DOHH2 (cell line): ENCODE measurements around the gene SIAH1.

Experiments used
- H3F3A ChIP-seq: fragments of 200-600 bp; sonication (generic), shearing (Covaris generic); 2 replicates; pipeline ENCODE4 v1.6.0; 2016; ENCODE audit warnings: antibody characterized with exemption, mild to moderate bottlenecking; ENCODE audit not compliant: control insufficient read depth, insufficient read depth
- H3K27ac ChIP-seq: fragments of 200-600 bp; sonication (generic); 2 replicates; pipeline ENCODE4 v1.5.1; 2014; ENCODE audit warnings: low read depth, mild to moderate bottlenecking, low read length, moderate library complexity
- H3K27me3 ChIP-seq: fragments of 200-600 bp; sonication (generic); 2 replicates; pipeline ENCODE4 v1.6.1; 2014; ENCODE audit warnings: mild to moderate bottlenecking, low read length, mixed read lengths; ENCODE audit not compliant: control insufficient read depth
- H3K36me3 ChIP-seq: fragments of 200-600 bp; sonication (generic); 2 replicates; pipeline ENCODE4 v1.6.1; 2014; ENCODE audit warnings: mild to moderate bottlenecking, low read length, moderate library complexity, mixed read lengths; ENCODE audit not compliant: control insufficient read depth
- H3K4me1 ChIP-seq: fragments of 200-600 bp; sonication (generic); 2 replicates; pipeline ENCODE4 v1.6.1; 2014; ENCODE audit warnings: mild to moderate bottlenecking, low read length, mixed read lengths; ENCODE audit not compliant: control insufficient read depth
- H3K4me2 ChIP-seq: fragments of 200-600 bp; sonication (generic); 2 replicates; pipeline ENCODE4 v1.6.0; 2014; ENCODE audit warnings: mild to moderate bottlenecking, low read length, moderate library complexity
- H3K4me3 ChIP-seq: fragments of 200-600 bp; sonication (generic); 2 replicates; pipeline ENCODE4 v1.5.1; 2014; ENCODE audit warnings: mild to moderate bottlenecking, low read length, mixed read lengths
- H3K79me2 ChIP-seq: fragments of 200-600 bp; sonication (generic); 2 replicates; pipeline ENCODE4 v1.6.1; 2014; ENCODE audit warnings: mild to moderate bottlenecking, low read length, mixed read lengths; ENCODE audit not compliant: control insufficient read depth
- H3K9me2 ChIP-seq: fragments of 200-600 bp; sonication (generic); replicated peaks from 2 replicates; pipeline ENCODE4 v1.6.1; 2014; ENCODE audit warnings: mild to moderate bottlenecking, low read length, mixed read lengths; ENCODE audit not compliant: control insufficient read depth
- H3K9me3 ChIP-seq: fragments of 200-600 bp; sonication (generic); 2 replicates; pipeline ENCODE4 v1.6.1; 2014; ENCODE audit warnings: antibody characterized with exemption, low read length, mixed read lengths; ENCODE audit not compliant: control insufficient read depth, insufficient read depth
- H4K20me1 ChIP-seq: fragments of 200-600 bp; sonication (generic); 2 replicates; pipeline ENCODE4 v1.6.0; 2014; ENCODE audit warnings: low read depth, mild to moderate bottlenecking, antibody characterized with exemption, low read length, moderate library complexity; ENCODE audit not compliant: control insufficient read depth, insufficient read depth
- CTCF ChIP-seq: fragments of 200-600 bp; sonication (generic); IDR thresholded peaks from one replicate; pipeline ENCODE4 v1.5.1; 2014; ENCODE audit warnings: antibody characterized with exemption, mild to moderate bottlenecking, low read depth, low read length; ENCODE audit not compliant: poor library complexity, severe bottlenecking
- EZH2phosphoT487 ChIP-seq: fragments of 200-600 bp; sonication (generic); IDR thresholded peaks from 2 replicates; pipeline ENCODE4 v1.6.1; 2017; ENCODE audit warnings: borderline replicate concordance, mild to moderate bottlenecking, antibody characterized with exemption, low read length, moderate library complexity, mixed read lengths

SIAH1 gene

GRCh38 chr16:48359983-48360382 lies 25.2 kb downstream of the SIAH1 start:
- Histone ChIP-seq H3K27ac (no peak overlapping the region), H3K4me2 (no peak overlapping the region), H3K27me3 (no peaks in the 10 kb centered on the region), H3K4me3 (no peak overlapping the region), H3K36me3 (peaks cover 24% of the 10 kb centered on the region), H3F3A (no peaks in the 10 kb centered on the region), H4K20me1 (peaks cover 11% of the 10 kb centered on the region), H3K9me3 (no peaks in the 10 kb centered on the region), H3K79me2 (peaks cover 75% of the 10 kb centered on the region), H3K9me2 (no peaks in the 10 kb centered on the region), H3K4me1 (peaks cover 20% of the 10 kb centered on the region)
- TF ChIP-seq CTCF = no peak

GRCh38 chr16:48358419-48358818 lies 26.8 kb downstream of the SIAH1 start:
- H4K20me1 ChIP-seq = peaks cover 10% of the 10 kb centered on the region
- H3K27ac ChIP-seq = no peak overlapping the region
- no peak overlapping the region for H3K4me2 ChIP-seq
- no peaks in the 10 kb centered on the region for H3F3A ChIP-seq
- no peaks in the 10 kb centered on the region for H3K9me3 ChIP-seq
- H3K36me3 ChIP-seq = peaks cover 24% of the 10 kb centered on the region
- no peaks in the 10 kb centered on the region for H3K27me3 ChIP-seq
- TF ChIP-seq CTCF (no peak), EZH2phosphoT487 (no peak)
- H3K79me2 ChIP-seq = peaks cover 60% of the 10 kb centered on the region
- H3K4me1 ChIP-seq = peaks cover 20% of the 10 kb centered on the region
- no peaks in the 10 kb centered on the region for H3K9me2 ChIP-seq
- no peak overlapping the region for H3K4me3 ChIP-seq

- no peak overlapping the region for H3K27ac ChIP-seq
- no peaks in the 10 kb centered on the region for H3K27me3 ChIP-seq
- peaks cover 33% of the 10 kb centered on the region for H3K36me3 ChIP-seq
- no peak overlapping the region for H3K4me3 ChIP-seq
- H3K79me2 ChIP-seq = peaks cover 44% of the 10 kb centered on the region
- no peaks in the 10 kb centered on the region for H3F3A ChIP-seq
- no peak overlapping the region for H3K4me2 ChIP-seq
- peaks cover 20% of the 10 kb centered on the region for H3K4me1 ChIP-seq
- H3K9me3 ChIP-seq = no peaks in the 10 kb centered on the region
- no peaks in the 10 kb centered on the region for H3K9me2 ChIP-seq
- no peak for TF ChIP-seq CTCF
- no peak for TF ChIP-seq EZH2phosphoT487
- peaks cover 5% of the 10 kb centered on the region; the same call in 1 of the 2 replicates for H4K20me1 ChIP-seq
Observed at GRCh38 chr16:48356633-48357376, 28.4 kb downstream of the SIAH1 start.
